Activated T-helper 2 cell treated with anti-CD3 and anti-CD28 coated beads, Interferon-gamma antibody, Interleukin-2, Interleukin-4, amounts not matched to agents 10 μg/mL and 5 μg/mL and 100 μg/mL, durations not matched to agents 14 hours and 24 hours and 36 hours (primary cell): ENCODE data around the gene CDHR4. TPM values are rescaled to one million over a fixed set of nuclear protein-coding genes. Genes with fewer than 3 reads are reported as not detected.
"Not testable (repeated sequence)": the region's sequence is repeated elsewhere in the genome, so short reads cannot be mapped to it uniquely, and the experiment has no call there.

ENCODE experiments used
- DNase-seq: peaks from one replicate; pipeline ENCODE4 v3.0.0; 2021; ENCODE audit warnings: low spot score
- H3K27ac Mint-ChIP-seq: one replicate; pipeline ENCODE4 v1.8.0; 2021; ENCODE audit warnings: mixed read lengths
- H3K27me3 Mint-ChIP-seq: one replicate; pipeline ENCODE4 v1.8.0; 2021; ENCODE audit warnings: low read depth, mixed read lengths
- H3K36me3 Mint-ChIP-seq: one replicate; pipeline ENCODE4 v1.8.0; 2021; ENCODE audit warnings: low read depth, mixed read lengths
- H3K4me1 Mint-ChIP-seq: one replicate; pipeline ENCODE4 v1.8.0; 2021; ENCODE audit warnings: low read depth, mixed read lengths
- H3K4me3 Mint-ChIP-seq: one replicate; pipeline ENCODE4 v1.8.0; 2021; ENCODE audit warnings: low read depth, mild to moderate bottlenecking, moderate library complexity, mixed read lengths
- H3K9me3 Mint-ChIP-seq: one replicate; pipeline ENCODE4 v1.8.0; 2021; ENCODE audit warnings: mixed read lengths
- intact Hi-C: fragments of 100-400 bp; cut with micrococcal nuclease; formaldehyde crosslinking; loops from one replicate; pipeline ENCODE4 v1.15.1; 2023
- total RNA-seq: library from RNA; stranded (reverse); gene quantifications from 2 replicates; pipeline ENCODE4 v1.2.3, GENCODE V29; 2022

The CDHR4 gene
- total RNA-seq, 1 donor from 2014 or later: not detected

DNA sequence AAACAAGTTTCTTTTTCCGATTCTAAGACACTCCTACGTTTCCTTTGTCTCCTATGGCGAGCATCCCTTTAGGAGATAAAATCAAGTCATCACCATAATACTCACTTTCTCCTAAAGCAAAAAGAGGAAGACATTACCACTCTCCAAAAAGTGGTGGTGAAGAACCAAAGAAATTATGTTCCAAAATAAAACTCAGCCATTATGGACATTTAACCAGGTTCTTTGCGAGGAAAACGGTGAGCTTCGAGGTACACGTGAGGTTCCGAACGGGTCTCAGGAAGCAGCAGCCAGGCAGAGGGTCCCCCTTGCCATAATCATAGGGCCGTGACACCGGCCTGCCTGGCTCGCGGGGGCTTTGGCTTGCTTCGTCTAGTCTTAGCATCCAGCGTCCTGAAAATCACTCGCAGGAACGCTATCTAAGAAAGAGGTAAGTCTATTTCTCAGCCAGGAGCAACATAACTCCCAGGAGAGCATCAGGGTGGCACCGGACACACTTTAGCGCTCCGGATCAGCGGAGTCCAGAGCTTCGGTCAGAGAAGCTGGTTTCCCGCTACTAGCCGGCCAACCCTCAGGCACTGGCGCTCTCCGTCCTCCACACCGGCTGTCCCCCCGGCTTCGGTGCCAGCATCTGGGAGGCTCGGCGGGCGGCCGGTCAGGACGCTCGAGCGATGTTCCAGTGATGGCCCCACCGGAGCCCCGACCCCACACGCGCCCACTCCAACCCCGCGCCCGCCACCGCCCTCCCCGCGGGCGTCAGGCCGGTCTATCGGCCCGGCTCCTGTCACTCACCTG is 13.9 kb downstream of the CDHR4 start:
- intact Hi-C loops: loop anchor here (1.0 to 2.0 kb wide), 2 partner anchors 18 to 373 kb away; partner anchors contain the start of genes INKA1 and TCTA
- Mint-ChIP-seq H3K27me3 (no peaks in the 10 kb centered on the region), H3K4me1 (peaks cover 21% of the 10 kb centered on the region), H3K36me3 (peaks cover 22% of the 10 kb centered on the region), H3K9me3 (no peaks in the 10 kb centered on the region), H3K27ac (peak overlapping the region; percentile 88), H3K4me3 (peak overlapping the region; percentile 90)
- DNase-seq: no peak

- H3K9me3 Mint-ChIP-seq, H3K4me3 Mint-ChIP-seq, intact Hi-C loops, H3K27ac Mint-ChIP-seq, H3K27me3 Mint-ChIP-seq, DNase-seq: not testable (repeated sequence)
- Mint-ChIP-seq H3K4me1 (peaks cover 26% of the 10 kb centered on the region), H3K36me3 (peaks cover 37% of the 10 kb centered on the region)
These were observed 17.4 kb downstream of the CDHR4 start for GRCh38 chr3:49782277-49782676.

DNA sequence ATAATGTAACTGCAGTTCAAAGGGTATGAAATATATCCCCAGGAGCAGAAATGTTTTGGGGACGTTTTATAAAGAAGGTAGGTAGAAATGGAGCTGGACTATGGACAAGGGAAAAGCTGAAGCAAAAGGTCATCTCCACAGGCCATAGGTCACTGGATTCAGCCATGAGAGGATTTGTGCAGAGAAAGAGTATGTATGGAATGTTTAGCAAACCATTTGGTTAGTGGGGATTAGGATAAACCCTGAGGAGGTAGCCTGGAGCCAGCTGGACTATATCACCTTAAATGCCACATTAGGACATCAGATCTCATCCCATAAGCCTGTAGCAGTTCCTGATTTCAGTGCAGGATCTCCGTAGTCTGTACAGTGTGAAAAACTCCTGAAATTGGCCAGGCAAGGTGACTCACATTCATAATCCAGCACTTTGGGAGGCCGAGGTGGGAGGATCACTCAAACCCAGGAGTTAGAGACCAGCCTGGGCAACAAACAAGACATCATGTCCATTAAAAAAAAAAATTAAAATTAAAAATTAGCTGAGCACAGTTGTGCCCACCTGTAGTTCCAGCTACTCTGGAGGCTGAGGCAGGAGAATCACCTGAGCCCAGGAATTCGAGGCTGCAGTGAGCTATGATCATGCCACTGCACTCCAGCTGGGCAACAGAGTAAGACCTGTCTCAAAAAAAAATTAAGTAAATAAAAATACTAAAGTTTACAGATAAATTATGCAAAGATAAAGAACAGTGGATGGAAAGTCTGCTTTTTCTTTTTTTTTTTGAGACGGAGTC is 18.1 kb downstream of the CDHR4 start:
- peak overlapping the region; percentile 22 for H3K27ac Mint-ChIP-seq
- no peak overlapping the region for H3K4me3 Mint-ChIP-seq
- H3K4me1 Mint-ChIP-seq: peaks cover 20% of the 10 kb centered on the region
- intact Hi-C loops: no loop called here
- H3K36me3 Mint-ChIP-seq: peaks cover 37% of the 10 kb centered on the region
- H3K9me3 Mint-ChIP-seq: no peaks in the 10 kb centered on the region
- H3K27me3 Mint-ChIP-seq: no peaks in the 10 kb centered on the region
- DNase-seq: no peak

DNA sequence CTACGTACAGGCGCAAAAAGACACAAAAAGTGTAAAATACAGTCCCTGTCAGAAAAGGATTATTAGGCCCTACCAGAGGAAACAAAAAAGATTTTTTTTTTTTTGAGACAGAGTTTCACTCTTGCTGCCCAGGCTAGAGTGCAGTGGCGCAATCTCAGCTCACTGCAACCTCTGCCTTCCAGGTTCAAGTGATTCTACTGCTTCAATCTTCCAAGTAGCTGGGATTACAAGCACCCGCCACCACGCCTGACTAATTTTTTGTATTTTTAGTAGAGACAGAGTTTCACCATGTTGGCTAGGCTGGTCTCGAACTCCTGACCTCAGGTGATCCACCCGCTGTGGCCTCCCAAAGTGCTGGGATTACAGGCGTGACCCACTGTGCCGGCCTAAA is 18.7 kb downstream of the CDHR4 start:
- H3K9me3 Mint-ChIP-seq, H3K4me3 Mint-ChIP-seq, intact Hi-C loops, DNase-seq, H3K27me3 Mint-ChIP-seq, H3K27ac Mint-ChIP-seq: not testable (repeated sequence)
- Mint-ChIP-seq H3K4me1 (peaks cover 19% of the 10 kb centered on the region), H3K36me3 (peaks cover 37% of the 10 kb centered on the region)

DNA sequence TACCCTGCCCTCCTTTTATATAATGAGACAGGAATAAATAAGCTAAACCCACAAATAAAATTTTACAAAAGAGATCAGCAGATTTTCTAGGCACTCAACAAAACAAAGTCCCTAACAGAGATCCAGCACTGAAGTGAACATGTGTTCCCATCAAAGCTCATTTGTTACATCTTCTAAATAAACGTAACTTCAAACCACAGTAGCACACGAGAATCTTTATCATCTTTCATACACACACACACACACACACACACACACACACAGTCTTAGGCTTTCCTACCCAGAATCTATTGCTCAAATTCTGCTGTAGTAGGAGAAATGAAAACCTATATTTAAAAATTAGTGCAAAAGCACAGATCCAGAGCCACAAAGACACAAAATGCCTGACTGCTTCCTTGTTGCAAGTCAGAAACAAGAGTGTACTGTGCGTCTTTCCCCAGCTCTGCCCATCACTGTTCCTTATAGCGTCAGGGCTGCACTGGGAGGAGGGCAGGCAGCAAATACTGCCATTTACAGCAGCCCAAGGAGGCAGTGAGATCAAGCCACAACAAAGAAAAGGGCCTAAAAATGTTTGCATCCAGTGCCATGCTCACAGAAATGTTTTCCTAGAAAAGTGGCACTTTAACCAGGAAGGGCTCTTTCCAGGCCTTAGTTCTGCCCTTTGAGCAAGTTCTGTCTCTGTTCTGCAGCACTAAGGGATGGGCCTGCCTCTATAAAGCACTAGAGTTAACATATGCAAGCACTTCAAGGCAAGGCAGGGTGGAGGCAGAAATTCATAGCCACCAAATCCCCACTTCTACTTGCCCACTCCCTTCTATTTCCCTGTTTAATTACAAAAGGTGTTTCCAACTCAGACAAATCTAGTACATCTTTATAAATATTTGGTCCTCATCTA is 19.3 kb downstream of the CDHR4 start:
- intact Hi-C loops: no loop called here
- no peak for DNase-seq
- Mint-ChIP-seq H3K9me3 (no peaks in the 10 kb centered on the region), H3K27ac (no peak overlapping the region), H3K4me3 (no peak overlapping the region), H3K4me1 (peaks cover 15% of the 10 kb centered on the region), H3K27me3 (no peaks in the 10 kb centered on the region), H3K36me3 (peaks cover 31% of the 10 kb centered on the region)

- Mint-ChIP-seq H3K36me3 (peaks cover 25% of the 10 kb centered on the region), H3K27ac (no peak overlapping the region), H3K9me3 (no peaks in the 10 kb centered on the region), H3K4me3 (no peak overlapping the region), H3K4me1 (peaks cover 11% of the 10 kb centered on the region), H3K27me3 (no peaks in the 10 kb centered on the region)
- intact Hi-C loops: no loop called here
- no peak for DNase-seq
These were observed 20.2 kb downstream of the CDHR4 start for GRCh38 chr3:49779358-49780079.

DNA sequence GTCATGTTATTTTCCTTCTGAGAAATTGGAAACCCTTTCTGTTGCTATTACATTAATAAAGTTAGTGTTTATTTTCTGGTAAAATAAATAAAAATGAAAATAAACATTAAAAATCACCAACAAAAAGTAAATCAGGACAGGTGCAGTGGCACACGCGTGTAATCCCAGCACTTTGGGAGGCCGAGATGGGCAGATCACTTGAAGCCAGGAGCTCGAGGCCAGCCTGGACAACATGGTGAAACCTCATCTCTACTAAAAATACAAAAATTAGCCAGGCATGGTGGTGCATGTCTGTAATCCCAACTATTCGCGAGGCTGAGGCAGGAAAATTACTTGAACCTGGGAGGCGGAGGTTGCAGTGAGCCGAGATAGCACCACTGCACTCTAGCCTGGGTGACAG is 23.6 kb downstream of the CDHR4 start:
- H3K4me1 Mint-ChIP-seq, H3K27me3 Mint-ChIP-seq, DNase-seq, intact Hi-C loops, H3K9me3 Mint-ChIP-seq, H3K4me3 Mint-ChIP-seq, H3K27ac Mint-ChIP-seq: not testable (repeated sequence)
- peaks cover 17% of the 10 kb centered on the region for H3K36me3 Mint-ChIP-seq

DNA sequence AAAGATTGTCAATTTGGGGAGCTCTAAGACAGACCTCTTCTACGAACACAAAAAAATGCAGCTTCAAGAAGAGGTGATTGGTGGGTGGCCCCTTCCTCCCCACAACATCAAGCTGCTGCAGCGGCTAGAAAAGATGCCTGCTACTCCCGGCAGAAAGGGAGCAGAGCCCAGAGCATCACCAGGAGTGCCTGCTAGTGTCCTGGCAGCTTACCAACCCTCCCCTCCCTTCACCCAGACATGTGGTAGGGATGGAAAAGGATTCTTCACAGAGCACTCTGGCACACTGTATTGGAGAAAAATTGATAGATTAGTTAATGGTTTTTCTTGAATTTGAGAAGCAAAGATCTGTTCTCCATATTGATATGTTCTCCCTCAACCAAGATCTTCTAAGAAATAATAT is 24.1 kb downstream of the CDHR4 start:
- no peaks in the 10 kb centered on the region for H3K9me3 Mint-ChIP-seq
- H3K27ac Mint-ChIP-seq: no peak overlapping the region

DNA sequence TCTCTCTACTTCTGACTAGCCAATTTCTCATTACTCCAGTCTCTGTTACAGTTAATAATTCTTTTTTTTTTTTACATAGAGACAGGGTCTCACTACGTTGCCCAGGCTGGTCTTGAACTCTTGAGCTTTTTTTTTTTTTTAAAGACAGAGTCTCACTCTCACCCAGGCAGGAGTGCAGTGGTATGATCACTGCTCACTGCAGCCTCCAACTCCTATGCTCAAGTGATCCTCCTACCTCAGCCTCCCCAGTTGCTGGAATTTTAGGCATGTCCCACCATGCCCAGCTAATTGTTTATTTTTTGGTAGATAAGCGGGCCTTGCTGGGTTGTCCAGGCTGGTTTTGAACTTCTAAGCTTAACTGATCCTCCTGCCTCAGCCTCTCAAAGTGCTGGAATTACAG is 27.0 kb downstream of the CDHR4 start:
- Mint-ChIP-seq H3K9me3 (no peaks in the 10 kb centered on the region), H3K27ac (no peak overlapping the region), H3K36me3 (peaks cover 13% of the 10 kb centered on the region), H3K4me3 (no peak overlapping the region), H3K27me3 (no peaks in the 10 kb centered on the region), H3K4me1 (peaks cover 8% of the 10 kb centered on the region)
- no peak for DNase-seq
- intact Hi-C loops: no loop called here

More for the DNA sequence above, 24.1 kb downstream of the CDHR4 start:
- no peaks in the 10 kb centered on the region for H3K27me3 Mint-ChIP-seq
- no peak for DNase-seq
- H3K4me1 Mint-ChIP-seq: peaks cover 7% of the 10 kb centered on the region
- H3K36me3 Mint-ChIP-seq: peaks cover 14% of the 10 kb centered on the region
- intact Hi-C loops: no loop called here
- H3K4me3 Mint-ChIP-seq: no peak overlapping the region

DNA sequence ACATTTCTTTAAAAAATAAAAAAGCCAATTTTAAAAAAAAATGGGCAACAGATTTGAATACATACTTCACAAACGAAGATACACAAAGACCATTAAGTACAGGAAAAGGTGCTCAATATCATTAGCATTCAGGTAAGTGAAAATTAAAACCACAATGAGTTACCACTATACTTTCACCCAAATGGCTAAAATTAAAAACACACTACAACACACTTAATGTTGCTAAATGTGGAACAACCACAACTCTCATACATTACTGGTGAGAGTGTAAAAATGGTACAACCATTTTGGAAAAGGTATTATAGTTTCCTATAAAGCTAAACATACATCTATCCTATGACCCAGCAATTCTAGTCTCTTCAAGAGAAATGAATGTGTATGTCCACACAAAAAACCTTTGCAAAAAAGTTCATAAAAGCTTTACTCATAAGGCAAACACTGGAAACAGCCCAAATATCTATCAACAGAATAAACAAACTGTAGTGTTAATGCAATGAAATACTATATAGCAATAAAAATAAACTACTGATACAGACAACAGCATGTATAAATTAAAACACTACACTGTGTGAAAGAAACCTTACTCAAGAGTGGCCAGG is 28.2 kb downstream of the CDHR4 start:
- H3K27me3 Mint-ChIP-seq: no peaks in the 10 kb centered on the region
- no peak overlapping the region for H3K27ac Mint-ChIP-seq
- H3K4me3 Mint-ChIP-seq: no peak overlapping the region
- DNase-seq: no peak
- H3K9me3 Mint-ChIP-seq: no peaks in the 10 kb centered on the region
- intact Hi-C loops: no loop called here
- peaks cover 8% of the 10 kb centered on the region for H3K4me1 Mint-ChIP-seq
- peaks cover 13% of the 10 kb centered on the region for H3K36me3 Mint-ChIP-seq

GRCh38 chr3:49769926-49770325 is 29.7 kb downstream of the CDHR4 start:
- no peak for DNase-seq
- Mint-ChIP-seq H3K27me3 (no peaks in the 10 kb centered on the region), H3K4me3 (no peak overlapping the region), H3K36me3 (peaks cover 15% of the 10 kb centered on the region), H3K4me1 (peaks cover 9% of the 10 kb centered on the region), H3K9me3 (no peaks in the 10 kb centered on the region), H3K27ac (no peak overlapping the region)
- intact Hi-C loops: no loop called here
